Germinal center (tissue), 1 donor: ENCODE data around the gene CDH26.
"Not testable (repeated sequence)": the region's sequence is repeated elsewhere in the genome, so short reads cannot be mapped to it uniquely, and the experiment has no call there.

Experiments used
- DNase-seq: peaks from one replicate; pipeline ENCODE4 v3.0.0; 2012; ENCODE audit warnings: mixed read lengths, low spot score

The CDH26 gene

DNA sequence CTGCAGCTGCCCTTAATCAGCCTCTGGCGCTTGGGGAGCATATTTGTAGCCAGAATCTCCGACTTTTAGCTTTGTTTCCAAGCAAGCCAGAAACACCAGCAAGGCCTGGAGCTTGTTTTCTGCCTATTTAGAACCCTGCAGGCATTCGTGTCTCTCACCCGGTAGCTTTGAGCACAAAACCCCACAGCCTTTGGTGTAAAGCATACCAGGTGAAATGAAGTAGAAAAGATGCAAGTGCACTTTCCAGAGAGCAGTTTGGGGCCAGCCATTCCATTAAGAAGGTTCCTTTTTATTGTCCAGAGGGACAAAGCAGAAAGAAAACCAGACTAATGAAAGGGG is 17.3 kb upstream of the CDH26 start:
- DNase-seq: no peak

DNA sequence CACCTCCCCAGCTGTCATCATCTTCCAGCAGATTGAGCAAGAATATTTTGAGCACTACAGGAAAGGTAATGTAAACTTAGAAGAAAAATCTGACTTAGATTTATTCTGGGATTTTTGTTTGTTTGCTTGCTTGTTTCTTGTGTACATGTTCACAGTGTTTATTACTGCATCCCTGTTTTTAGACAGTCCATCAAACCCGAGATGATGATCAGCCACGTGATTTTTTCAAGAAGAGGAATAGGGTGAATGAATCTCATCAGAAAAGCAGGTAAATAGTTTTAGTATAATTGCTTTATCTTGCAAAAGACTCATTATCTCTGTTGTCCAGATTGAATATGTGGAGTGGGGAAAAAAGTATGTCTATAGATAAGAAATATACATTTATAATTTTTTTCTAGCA is 16.0 kb upstream of the CDH26 start:
- no peak for DNase-seq

DNA sequence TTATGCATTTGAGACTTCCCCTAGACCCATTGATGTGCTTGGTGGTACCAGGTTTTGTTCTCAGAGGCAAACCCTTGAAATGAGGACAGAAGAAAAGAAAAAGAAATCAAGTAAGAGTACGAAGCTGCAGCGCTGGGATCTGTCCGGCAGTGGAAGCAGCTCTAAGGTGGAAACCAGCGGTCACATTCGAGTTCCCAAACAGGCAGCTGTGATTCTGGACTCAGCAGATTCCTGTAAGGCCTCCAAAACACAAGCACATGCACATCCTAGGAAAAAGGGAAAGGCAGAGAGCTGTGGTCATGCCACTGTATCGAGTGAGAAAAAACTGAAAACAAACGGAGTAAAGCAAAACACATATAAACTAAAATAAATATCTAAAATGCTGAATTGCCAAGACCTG is 13.5 kb upstream of the CDH26 start:
- no peak for DNase-seq

DNA sequence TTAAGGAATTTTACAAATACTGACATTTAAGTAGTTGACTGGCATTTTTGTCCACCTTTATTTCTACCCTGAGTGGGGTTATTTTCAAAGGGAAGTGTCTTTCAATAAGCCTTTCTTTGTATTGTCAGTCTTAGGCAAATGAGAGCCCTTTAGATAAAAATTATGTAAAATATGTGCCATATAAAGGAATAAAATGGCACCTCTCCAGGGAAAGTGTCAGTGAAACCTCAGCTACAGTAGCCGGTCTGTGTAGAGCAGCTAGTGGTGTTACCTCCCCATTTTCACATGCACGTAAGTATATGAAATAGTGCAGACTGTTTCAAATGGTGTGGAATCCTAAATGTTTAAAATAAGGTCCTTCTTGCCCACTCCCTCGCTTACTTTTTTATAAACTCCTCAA is 13.0 kb upstream of the CDH26 start:
- DNase-seq: no peak

DNA sequence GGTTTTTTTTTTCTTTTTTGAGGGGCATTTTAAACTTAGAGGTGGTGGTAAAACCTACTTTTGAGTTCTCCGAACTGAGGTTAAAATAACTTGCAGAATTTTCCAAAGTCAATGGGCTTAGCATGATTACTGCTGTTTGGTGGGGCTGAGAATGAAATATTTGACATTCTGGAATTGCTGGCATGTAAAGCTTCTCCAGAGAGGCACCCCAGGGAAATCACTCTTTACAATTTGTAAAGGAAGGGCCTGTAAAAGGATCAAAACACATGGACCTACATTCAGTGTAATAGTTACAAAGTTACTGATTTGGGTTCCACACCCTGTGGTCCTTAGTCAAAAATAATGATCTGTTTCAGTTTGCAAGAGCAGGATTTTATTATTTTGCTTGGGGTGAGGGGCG is 12.5 kb upstream of the CDH26 start:
- DNase-seq: no peak

DNA sequence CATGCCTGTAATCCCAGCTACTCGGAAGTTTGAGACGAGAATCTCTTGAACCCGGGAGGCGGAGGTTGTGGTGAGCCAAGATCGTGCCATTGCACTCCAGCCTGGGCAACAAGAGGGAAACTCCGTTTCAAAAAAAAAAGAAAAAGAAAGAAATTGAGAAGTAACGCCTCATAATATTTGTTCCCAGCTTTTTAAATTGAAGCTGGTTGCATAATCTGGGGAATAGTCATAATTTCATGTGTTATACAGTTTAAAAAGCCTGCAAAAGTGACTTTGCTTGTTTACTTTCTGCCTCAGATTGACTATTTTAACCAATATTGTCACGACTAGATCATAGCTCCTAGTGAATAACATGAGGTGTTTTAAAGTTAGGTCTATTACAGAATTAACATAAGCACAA is 10.8 kb upstream of the CDH26 start:
- no peak for DNase-seq

DNA sequence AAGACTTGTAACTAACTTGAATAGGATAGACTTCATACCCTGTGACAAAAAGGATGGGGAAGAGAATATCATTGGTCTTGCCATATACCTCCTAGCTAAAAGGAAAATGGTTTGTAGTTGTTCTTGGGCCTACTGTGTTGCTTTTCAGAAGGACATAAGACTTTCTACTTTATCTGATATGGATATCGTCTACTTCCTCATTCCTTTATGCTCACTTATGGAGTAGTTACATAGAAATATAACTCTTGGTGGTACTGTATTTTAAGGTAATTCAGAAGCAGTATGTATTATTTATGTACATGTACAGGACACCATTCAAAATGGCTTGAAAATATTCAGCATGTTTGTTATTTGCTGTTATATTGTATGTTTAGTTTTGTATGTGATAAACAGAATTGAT is 10.0 kb upstream of the CDH26 start:
- DNase-seq: no peak

DNA sequence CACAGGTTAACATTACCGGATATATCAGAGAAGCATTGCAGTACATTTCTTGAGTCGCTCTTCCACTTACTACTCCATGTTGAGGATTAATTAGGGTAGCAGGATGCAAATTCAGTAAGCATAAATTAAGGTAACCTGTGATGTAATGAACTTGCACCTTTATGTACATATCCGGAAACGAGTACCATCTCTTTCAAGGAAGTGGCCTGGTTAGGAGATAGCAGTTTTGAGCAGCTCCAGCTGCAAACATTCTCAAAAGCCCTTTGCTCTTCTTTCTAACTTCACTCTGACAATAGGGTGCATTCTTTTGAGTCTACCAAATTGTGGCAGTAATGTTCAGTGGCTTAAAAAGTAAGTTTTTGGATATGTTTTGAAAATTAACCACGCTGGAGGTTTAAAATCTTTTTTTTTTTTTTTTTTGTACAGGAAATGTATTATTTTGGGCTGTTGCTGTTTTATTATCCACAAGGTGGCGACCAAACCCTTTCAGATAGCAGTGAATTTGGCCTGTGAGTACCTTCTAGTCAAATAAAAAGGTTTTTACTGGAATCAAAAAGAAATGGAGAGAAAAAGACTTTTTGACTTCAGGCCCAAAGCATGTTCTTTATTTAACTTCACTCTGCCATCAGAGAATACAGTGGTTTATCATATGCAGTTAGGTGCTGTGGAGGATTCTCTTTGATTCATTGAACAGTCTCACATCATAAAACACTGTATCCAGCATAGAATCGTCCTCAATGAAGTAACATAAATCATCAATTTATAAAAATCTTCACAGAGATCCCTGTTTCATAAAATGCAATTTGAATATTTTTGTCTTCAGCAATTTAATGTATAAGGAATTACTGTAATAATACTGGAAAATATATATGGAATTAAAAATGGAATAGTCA is 9.1 kb upstream of the CDH26 start:
- DNase-seq: peak; percentile 11

DNA sequence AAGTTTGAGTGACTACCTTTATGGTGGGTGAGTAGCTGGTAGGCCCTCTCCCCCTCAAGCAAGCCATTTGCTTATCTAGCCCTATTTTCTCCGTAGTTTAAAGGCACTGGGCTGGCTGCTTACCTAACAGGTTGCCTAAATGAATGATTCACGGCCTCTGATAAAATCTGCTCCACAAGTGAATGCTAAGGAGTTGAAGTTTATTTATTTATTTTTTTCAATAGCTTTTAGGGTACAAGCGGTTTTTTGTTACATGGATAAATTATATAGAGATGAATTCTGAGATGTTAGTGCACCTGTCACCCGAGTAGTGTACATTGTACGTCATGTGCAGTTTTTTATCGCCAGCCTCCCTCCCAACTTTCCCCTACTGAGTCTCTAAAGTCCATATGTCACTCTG is 8.3 kb upstream of the CDH26 start:
- no peak for DNase-seq

DNA sequence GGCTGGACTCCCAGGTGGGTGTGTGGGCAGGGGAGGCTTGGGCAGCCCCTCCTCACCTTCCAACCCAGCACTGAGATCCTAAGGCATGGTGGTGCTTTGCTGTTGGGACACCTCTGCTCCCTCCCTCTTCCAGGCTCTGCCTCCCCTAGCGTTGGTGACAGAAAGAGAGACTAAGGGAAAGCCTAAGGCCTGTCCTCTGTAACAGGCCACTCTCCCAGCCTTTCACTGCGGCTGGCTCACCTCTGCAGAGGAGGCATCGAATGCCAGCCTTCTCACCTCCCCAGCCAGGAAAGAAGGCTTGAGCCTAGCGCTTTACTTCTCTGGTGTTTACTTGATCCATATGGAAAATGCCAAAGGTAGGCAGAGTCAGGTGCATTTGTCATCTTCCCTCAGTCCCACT is 3.5 kb upstream of the CDH26 start:
- DNase-seq: no peak

DNA sequence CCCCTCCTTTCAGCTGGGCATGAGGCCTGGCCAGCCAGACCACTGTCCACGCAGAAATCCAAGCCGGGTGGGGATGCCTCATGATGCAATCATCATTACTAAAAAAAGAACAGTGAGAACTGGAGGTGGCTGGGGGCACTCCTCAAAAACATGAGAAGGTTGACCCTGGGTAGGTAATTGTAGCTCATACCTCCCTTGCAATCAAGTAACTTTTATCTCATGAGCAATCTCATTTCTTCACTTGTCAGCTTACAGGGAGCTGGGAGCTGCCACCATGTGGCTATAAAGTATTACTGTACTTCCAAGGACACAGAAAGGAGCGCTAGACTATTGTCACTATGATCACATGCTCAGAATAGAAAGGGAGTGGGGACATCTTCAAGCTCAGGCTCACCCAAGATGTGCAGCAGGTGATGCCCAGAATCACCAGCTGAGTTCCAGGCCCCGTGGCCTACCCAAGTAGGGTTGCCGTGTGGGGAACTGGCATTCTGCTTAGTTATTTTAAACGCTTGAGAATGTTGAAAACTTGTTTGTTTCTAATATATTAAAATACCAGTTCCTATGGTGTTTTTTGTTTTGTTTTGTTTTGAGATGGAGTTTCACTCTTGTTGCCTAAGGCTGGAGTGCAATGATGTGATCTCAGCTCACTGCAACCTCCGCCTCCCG is 3.0 kb upstream of the CDH26 start:
- DNase-seq: no peak

DNA sequence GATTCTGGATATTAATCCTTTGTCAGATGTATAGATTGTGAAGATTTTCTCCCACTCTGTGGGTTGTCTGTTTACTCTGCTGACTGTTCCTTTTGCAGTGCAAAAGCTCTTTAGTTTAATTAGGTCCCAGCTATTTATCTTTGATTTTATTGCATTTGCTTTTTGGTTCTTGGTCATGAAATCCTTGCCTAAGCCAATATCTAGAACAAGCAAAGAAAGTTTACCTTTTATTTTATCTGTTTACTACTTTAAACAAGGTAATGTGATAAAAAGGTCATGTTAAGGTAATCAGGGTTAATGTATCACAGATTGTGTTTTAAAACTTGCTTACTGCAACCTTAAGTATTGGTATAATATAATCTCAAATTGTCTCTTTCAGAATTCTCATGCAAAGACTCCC is 655 bp upstream of the CDH26 start:
- not testable (repeated sequence) for DNase-seq

DNA sequence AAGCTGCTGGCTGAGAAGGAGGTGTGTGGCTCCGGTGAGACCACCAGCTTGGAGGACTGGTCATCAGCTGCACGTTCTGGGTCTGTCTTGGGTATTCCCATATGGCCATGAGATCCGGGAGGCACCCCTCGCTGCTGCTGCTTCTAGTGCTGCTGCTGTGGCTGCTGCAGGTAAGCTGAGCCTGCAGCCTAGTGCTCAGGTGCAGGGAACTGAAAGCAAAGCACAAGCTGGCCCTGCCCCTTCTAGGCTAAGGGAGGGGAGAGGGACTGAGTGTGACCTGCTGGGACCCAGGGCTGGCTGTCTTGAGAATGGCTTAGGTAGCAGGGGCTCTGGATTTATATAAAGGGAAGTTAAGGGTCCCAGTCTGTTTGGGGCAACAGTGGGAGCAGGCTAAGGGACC is 403 bp downstream of the CDH26 start:
- no peak for DNase-seq

DNA sequence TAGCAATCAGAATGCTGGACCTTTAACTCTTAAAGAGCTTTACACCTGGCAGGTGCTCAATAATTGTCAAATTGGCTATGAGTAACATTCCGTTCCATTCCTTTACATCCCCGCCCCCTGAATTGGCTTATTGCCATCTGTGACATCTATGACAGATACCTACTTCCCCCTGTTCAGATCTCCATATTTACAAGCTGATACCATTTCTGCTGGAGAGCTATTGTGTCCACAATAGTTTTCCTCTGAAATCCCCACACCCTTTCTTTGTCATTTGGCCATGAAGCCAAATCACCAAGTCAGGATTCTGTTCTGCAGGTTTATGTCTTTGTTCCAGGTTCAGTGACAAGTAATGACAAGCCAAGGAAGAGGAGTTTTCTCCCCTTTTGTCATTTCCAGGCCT is 3.2 kb downstream of the CDH26 start:
- DNase-seq: no peak

DNA sequence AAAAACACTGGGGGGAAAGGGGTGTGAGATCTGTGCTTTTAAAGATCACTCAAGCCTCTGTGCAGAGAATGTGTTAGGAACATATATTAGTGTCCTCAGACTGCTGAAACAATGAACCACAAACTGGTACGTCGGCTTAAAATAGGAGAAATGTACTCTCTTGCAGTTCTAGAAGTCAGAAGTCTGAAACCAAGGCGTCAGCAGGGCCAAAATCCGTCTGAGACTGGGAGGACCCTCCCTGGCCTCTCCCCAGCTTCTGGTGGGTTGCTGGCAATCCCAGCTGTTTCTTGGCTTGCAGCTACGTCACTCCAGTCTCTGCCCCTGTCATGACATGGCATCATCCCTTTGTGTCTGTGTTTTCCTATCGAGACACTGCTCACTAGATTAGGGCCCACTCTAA is 3.9 kb downstream of the CDH26 start:
- DNase-seq: no peak

DNA sequence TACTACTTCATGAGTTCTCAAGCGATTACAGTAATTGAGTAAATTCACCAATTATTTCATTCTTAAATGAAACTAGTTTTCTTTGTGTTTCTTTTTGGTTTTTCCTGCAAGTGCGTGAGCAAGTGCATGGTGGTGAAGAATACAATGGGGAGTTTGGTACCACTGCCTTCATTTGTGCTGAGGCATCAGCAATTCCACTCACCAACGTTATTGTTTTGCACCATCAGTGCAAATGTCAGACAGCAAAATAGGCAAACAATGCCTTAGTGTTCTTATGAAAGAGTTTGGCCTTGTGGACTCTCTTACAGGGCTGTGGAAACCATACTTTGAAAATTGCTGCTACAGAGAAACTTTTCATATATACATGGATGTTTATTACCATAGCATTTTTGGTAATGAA is 8.2 kb downstream of the CDH26 start:
- DNase-seq: no peak

DNA sequence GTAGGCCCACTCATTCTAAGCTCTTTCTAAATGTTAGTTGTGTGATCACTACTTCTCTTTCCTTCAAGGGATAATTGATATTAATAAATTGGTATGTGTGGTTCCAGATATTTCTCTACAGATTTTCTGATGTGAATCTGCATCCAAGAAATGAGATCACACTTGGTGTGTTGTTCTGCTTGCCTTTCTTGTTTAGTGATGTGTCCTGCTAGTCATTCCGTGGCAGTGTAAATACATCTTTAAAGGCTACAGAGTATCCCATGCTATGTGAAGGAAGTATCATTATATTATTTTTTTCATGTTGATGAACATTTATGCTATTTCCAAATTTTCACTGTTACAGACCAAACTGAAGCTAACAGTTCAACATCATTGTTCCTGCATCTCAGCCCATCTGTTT is 13.2 kb downstream of the CDH26 start:
- no peak for DNase-seq

DNA sequence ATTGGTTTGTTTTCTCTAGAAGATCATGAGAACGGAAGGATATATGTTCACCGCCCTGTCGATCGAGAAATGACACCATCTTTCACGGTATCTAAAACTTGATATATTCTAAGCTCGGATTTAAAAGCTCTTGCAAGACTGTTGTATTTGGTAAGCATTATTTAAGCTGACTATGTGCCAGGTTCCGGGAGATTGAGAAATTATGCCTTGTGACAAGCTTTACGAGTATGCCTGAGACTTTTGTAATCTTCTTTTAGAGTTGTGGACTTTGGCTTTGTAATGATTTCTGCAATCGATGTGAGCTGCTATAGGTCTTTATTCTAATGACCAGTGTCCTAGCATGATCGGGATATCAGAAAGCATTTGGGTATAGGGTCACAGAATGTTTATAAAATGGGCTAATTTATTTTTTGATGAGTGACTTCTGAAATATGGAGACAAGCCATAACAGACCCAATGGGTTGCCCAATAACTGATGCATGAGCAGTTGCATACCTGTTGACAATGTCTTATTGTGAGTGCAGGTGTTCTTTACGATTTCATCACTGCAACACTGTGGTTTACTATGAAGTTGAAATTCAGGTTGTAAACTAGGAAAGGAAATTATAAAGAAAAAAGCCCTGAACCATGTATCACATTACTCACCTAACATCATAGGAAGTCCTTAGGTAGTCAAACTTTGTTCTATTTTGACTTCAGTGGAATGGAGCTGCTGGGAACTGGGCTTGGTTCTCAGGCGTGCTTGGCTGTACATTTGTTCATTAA is 14.0 kb downstream of the CDH26 start:
- DNase-seq: no peak

DNA sequence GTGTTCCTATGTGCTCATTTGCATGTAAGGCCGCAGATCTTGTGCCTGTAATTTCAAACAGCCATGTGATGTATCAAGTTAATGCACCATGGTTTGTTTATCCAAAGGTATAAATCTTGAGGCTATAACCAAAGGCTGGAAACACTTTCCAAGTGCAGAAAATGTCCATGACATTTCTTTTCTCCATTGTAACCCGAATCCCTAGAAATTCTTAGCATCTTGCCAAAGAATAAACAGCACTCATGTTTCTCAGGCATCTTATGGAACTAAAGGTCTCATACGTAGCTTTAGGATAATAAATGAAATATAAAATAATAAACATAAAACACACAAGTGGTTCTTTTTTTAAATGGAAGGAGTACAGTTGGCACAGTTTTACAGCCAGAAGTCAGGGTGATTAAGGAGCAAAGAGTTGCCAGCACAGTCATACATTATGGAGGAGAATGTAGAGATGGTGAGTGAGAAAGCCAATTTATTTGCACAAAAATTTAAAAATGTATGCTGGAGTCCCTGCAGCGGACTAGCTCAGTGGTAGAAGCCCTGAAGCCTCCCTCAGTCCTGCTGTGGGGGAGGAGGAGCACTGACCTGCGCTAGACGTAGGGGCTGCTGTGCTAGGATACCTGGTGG is 18.0 kb downstream of the CDH26 start:
- no peak for DNase-seq

DNA sequence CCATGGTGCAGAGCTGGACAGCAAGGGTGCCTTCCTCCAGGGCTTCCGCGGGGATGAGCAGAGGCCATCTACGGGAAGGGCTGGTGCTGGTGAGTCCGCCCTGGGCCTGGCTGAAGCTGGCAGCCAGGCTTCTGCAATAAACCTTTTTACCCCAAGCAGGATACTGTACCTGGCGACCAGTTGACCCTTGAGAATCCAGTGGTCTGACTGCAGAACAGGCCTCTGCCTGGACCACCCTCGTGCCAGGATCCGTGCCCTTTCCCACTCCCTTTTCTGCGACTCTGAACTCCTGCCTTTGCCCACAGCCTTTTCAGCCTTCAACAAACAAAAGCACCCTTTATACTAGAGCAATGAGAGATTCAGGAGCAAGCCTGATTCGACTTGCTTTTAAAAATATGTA is 18.9 kb downstream of the CDH26 start:
- DNase-seq: no peak

DNA sequence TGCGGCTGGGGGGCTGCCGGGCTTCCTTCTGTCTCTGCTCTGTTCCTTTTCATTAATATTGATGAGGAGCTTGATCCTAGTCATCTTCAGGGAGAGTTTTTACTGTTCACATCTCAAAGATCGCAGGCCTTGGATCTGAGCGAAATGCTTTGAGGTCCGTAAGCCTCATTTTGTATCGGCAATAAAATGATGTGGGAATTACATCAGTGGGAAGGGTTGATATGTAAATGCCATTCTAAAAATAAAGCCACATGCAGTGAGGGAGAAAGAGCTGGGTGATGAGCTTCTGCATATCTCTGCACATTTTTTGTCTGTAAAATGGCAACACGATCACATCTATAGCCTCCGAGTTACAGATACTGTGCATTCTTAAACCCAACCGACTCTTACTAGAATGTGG is 24.9 kb downstream of the CDH26 start:
- DNase-seq: no peak

DNA sequence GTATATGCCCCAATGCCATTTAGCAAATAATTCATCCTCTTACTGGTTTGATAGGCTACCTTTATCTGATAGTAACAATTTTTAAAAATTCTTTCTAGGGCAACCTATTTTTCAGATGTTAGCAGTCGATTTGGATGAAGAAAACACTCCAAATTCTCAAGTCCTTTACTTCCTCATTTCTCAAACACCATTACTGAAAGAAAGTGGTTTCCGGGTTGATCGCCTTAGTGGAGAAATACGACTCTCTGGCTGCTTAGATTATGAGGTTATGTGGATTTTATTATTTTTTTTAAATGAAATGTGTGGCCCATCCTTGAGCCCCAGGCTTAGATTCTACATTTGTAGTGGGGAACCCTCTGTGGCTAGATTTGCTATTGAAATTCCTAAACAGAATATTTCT is 26.3 kb downstream of the CDH26 start:
- DNase-seq: no peak

DNA sequence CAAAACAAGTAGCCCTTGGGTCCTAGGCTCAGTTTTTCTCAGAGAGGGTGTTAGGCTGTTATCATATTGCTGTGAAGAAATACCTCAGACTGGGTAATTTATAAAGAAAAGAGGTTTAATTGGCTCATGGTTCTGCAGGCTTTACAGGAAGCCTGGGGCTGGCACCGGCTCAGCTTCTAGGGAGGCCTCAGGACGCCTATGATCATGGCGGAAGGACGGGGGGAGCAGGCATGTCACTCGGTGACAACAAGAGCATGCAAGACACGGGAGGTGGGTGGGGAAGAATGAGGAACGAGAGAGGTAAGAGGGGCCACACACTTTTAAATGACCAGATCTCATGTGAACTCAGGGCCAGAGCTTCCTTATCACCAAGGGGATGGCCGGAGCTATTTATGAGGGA is 26.9 kb downstream of the CDH26 start:
- no peak for DNase-seq
